ENCODE measurements around the gene EPAS1. TPM values are rescaled to one million over a fixed set of nuclear protein-coding genes. Genes with fewer than 3 reads are reported as not detected.

EPAS1 gene
- total RNA-seq, 1 experiment from 2014 or later = 146 TPM

GRCh38 chr2:46365913-46366667 lies 68.9 kb downstream of the EPAS1 start:
- CTCF ChIA-PET = interaction anchor here (0.5 to 3.5 kb wide), 28 partner anchors 8 to 397 kb away, joined by 3 to 16 read pairs (median 4); partner anchors contain the start of gene EPAS1

GRCh38 chr2:46366668-46367052 lies 69.5 kb downstream of the EPAS1 start:
- Mint-ChIP-seq H3K4me1 (ENCODE audit: insufficient read depth, unreplicated experiment) (peaks cover 9% of the 10 kb centered on the region), H3K4me3 (ENCODE audit: unreplicated experiment) (no peak overlapping the region), H3K27me3 (ENCODE audit: insufficient read depth, unreplicated experiment) (no peaks in the 10 kb centered on the region), H3K36me3 (ENCODE audit: insufficient read depth, unreplicated experiment) (peaks cover 77% of the 10 kb centered on the region), H3K27ac (ENCODE audit: low read depth, unreplicated experiment) (peak overlapping the region; percentile 80), H3K9me3 (ENCODE audit: unreplicated experiment) (no peaks in the 10 kb centered on the region)
- TF ChIP-seq CTCF (IDR thresholded peaks at IDR 0.05; ENCODE audit: unreplicated experiment) = peak; percentile 1
- BruUV-seq (replicated peaks) = no TSS peak
- DNase-seq (ENCODE audit: unreplicated experiment) = no peak
- intact Hi-C loops (cut with micrococcal nuclease) = loop anchor here (1.0 to 5.0 kb wide), 2 partner anchors 289 to 355 kb away; no protein-coding TSS in a partner anchor
- POLR2A ChIA-PET = interaction anchor here (0.6 to 1.6 kb wide), 6 partner anchors 32 to 359 kb away, joined by 3 to 4 read pairs (median 3); partner anchors contain the start of gene EPAS1
- CTCF ChIA-PET = interaction anchor here (0.6 to 3.5 kb wide), 24 partner anchors 8 to 397 kb away, joined by 3 to 16 read pairs (median 4); partner anchors contain the start of gene EPAS1

More at GRCh38 chr2:46365913-46366667, 68.9 kb downstream of the EPAS1 start:
- no peaks in the 10 kb centered on the region for H3K27me3 Mint-ChIP-seq (ENCODE audit: insufficient read depth, unreplicated experiment)
- peak; percentile 11 for TF ChIP-seq CTCF (IDR thresholded peaks at IDR 0.05; ENCODE audit: unreplicated experiment)
- peaks cover 76% of the 10 kb centered on the region for H3K36me3 Mint-ChIP-seq (ENCODE audit: insufficient read depth, unreplicated experiment)
- no peak overlapping the region for H3K4me3 Mint-ChIP-seq (ENCODE audit: unreplicated experiment)
- BruUV-seq (replicated peaks) = no TSS peak
- intact Hi-C loops (cut with micrococcal nuclease) = loop anchor here (1.0 to 5.0 kb wide), 7 partner anchors 31 to 373 kb away; no protein-coding TSS in a partner anchor
- no peaks in the 10 kb centered on the region for H3K9me3 Mint-ChIP-seq (ENCODE audit: unreplicated experiment)
- peak overlapping the region; percentile 80 for H3K27ac Mint-ChIP-seq (ENCODE audit: low read depth, unreplicated experiment)
- POLR2A ChIA-PET = interaction anchor here (0.7 to 1.6 kb wide), 5 partner anchors 32 to 86 kb away, joined by 3 to 4 read pairs (median 3); partner anchors contain the start of gene EPAS1
- peaks cover 9% of the 10 kb centered on the region for H3K4me1 Mint-ChIP-seq (ENCODE audit: insufficient read depth, unreplicated experiment)
- DNase-seq (ENCODE audit: unreplicated experiment) = no peak

- Mint-ChIP-seq H3K27me3 (ENCODE audit: insufficient read depth, unreplicated experiment) (no peaks in the 10 kb centered on the region), H3K4me3 (ENCODE audit: unreplicated experiment) (no peak overlapping the region), H3K36me3 (ENCODE audit: insufficient read depth, unreplicated experiment) (peaks cover 79% of the 10 kb centered on the region), H3K4me1 (ENCODE audit: insufficient read depth, unreplicated experiment) (peaks cover 9% of the 10 kb centered on the region), H3K9me3 (ENCODE audit: unreplicated experiment) (no peaks in the 10 kb centered on the region), H3K27ac (ENCODE audit: low read depth, unreplicated experiment) (no peak overlapping the region)
- intact Hi-C loops (cut with micrococcal nuclease) = loop anchor here (5.0 kb wide), 1 partner anchor 290 kb away; no protein-coding TSS in a partner anchor
- ChIA-PET POLR2A (interaction anchor here (0.6 to 1.6 kb wide), 6 partner anchors 33 to 360 kb away, joined by 3 to 4 read pairs (median 3); partner anchors contain the start of gene EPAS1), CTCF (interaction anchor here (0.6 to 3.5 kb wide), 15 partner anchors 9 to 375 kb away, joined by 3 to 16 read pairs (median 4); partner anchors contain the start of gene EPAS1)
- no peak for DNase-seq (ENCODE audit: unreplicated experiment)
- BruUV-seq (replicated peaks) = no TSS peak
- no peak for TF ChIP-seq CTCF (IDR thresholded peaks at IDR 0.05; ENCODE audit: unreplicated experiment)
Observed at GRCh38 chr2:46367286-46367685, 70.1 kb downstream of the EPAS1 start.

- Mint-ChIP-seq H3K9me3 (ENCODE audit: unreplicated experiment) (no peaks in the 10 kb centered on the region), H3K4me3 (ENCODE audit: unreplicated experiment) (no peak overlapping the region), H3K27me3 (ENCODE audit: insufficient read depth, unreplicated experiment) (no peaks in the 10 kb centered on the region), H3K4me1 (ENCODE audit: insufficient read depth, unreplicated experiment) (peaks cover 5% of the 10 kb centered on the region), H3K36me3 (ENCODE audit: insufficient read depth, unreplicated experiment) (peaks cover 80% of the 10 kb centered on the region), H3K27ac (ENCODE audit: low read depth, unreplicated experiment) (peak overlapping the region; percentile 72)
- no peak for DNase-seq (ENCODE audit: unreplicated experiment)
- POLR2A ChIA-PET = no interaction called here
- intact Hi-C loops (cut with micrococcal nuclease) = loop anchor here (5.0 kb wide), 1 partner anchor 291 kb away; no protein-coding TSS in a partner anchor
- CTCF ChIA-PET = interaction anchor here (0.6 to 3.5 kb wide), 4 partner anchors 70 to 357 kb away, joined by 3 to 15 read pairs (median 3); no protein-coding TSS in a partner anchor
- no TSS peak for BruUV-seq (replicated peaks)
- TF ChIP-seq CTCF (IDR thresholded peaks at IDR 0.05; ENCODE audit: unreplicated experiment) = no peak
Observed at GRCh38 chr2:46368401-46368800, 71.2 kb downstream of the EPAS1 start.
